ENCODE measurements around the gene CFAP61.

Gene CFAP61

DNA sequence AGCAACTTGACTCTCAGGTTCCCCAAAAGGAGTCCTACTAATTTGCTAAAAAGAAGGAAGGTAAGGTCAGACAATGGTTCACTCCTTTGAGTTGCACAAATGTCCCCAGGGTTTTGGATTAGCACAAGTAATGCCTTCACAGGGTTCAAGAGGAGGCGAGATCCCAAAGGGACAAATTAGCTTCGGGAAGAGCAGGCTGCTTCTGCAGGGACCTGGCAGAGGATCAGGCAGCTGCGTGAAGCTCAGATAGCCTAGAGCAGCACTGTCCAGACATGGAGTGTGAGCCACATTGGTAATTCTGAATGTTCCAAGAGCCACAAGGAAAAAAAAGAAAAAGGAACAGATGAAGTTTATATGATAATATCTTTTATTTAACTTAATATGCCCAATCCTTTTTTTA, 115.4 kb downstream of the CFAP61 start:
- no peak for DNase-seq (ENCODE audit: low read depth, low spot score)

GRCh38 chr20:20173254-20173653, 120.9 kb downstream of the CFAP61 start:
- DNase-seq (ENCODE audit: low read depth, low spot score) = no peak

GRCh38 chr20:20174089-20174835, 121.9 kb downstream of the CFAP61 start:
- no peak for DNase-seq (ENCODE audit: low read depth, low spot score)

DNA sequence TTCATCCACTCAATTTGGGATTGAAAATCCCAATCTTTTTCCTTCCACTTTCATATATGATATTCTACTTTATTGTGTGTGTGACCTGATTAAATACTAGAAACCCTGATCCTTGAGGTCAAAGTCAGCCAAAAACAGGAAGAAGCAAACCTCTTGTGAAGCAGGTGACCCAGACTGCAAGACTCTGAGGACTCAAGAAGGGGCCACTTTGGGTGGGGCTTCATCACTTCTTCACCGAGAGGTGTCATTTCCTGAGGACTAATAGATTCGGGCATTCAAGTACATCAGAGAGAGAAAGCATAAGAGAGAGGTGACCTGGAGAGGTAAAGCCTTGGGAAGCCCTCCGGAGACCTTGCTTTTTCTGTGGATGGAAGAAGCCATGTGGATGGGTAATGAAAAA, 129.0 kb downstream of the CFAP61 start:
- no peak for DNase-seq (ENCODE audit: low read depth, low spot score)

DNA sequence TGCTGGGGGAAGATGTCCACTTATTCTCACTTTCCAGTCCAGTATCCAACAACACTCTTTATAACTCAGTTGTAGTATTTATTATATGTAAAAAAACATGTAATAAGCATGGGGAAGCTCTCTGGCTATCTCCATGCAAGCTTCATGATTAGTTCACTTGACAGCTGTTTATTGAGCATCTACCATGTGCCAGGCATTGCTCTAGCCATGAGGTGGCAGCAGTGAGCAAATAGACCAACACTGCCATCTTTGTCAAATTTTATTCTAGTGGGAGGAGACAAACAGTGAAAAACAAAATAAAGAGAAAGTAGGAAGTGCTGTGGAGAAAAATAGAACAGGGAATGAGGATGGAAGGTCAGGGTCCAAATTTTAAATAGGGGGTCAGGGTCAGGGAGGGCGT, 131.8 kb downstream of the CFAP61 start:
- no peak for DNase-seq (ENCODE audit: low read depth, low spot score)

DNA sequence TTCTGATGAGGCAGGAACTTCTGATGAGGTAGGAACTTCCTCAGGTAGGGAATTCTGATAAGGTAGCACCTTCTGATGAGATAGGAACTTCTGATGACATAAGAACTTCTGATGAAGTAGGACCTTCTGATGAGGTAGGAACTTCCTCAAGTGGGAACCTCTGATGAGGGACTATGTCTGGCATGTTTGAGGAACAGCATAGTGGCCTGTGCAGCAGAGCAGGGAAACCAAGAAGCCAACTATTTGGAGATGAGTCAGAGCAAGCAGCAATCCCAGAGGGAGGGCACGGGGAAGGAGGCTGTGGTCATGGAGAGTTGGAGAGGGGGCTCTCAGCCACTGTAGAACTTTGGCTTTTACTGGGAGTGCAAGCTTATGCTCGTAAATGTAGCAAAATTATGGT, 132.4 kb downstream of the CFAP61 start:
- DNase-seq (ENCODE audit: low read depth, low spot score) = no peak

DNA sequence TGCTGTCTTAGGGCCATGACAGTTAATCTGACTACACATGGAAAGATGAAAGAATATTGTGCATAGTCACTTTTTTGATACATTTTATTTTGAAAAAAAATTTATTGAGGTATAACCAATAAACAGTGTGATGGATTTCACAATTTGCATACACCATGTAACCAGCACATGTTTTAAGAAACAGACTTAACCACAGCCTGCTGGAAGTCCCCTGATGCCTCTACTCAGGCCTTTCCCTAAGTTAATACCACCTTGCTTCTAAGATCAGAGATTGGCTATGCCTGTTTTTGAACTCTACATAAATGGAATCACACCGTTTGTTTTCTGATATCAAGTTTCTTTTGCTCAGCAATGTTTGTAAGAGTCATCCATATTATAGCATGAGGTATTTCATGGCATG, 136.3 kb downstream of the CFAP61 start:
- no peak for DNase-seq (ENCODE audit: low read depth, low spot score)

DNA sequence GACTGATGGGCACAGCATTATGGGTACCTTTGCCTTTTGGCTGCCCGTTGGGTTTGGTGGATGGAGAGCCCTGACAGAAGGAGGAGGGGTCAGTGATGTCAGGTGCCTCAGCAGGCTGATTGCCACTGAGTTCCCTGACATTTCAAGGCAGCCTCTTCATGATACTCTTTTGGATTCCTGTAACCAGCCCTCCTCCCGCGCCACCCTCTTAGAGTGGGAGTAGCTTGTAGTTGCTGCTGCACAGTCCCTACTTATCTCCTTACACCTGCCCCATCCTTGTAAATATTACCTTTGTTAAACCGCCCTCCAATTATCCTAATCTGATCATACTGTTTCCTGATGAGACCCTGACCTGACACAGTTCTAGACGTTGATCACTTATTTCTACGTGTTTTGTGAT, 140.0 kb downstream of the CFAP61 start:
- no peak for DNase-seq (ENCODE audit: low read depth, low spot score)

- no peak for DNase-seq (ENCODE audit: low read depth, low spot score)
Measured at GRCh38 chr20:20195021-20195705, 142.8 kb downstream of the CFAP61 start.

DNA sequence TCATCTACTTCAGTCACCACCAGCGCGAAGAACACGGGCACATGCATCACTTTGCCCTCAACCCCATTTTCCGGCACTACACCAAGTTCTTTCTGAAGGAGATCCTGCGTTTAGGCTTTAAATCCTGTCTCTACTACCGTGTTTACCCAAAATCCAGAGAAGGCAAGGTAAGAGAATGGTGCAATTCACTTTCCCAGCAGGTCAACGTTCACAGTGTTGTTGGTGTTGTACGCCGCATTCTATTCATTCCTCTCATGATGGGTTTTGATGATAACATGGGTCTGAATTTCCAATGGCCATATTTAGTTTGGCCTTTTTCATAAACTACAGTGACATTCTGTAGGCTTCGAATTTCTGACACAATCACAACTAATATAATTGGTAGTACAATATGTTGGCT, 144.3 kb downstream of the CFAP61 start:
- no peak for DNase-seq (ENCODE audit: low read depth, low spot score)

- no peak for DNase-seq (ENCODE audit: low read depth, low spot score)
Measured at GRCh38 chr20:20198011-20198410, 145.7 kb downstream of the CFAP61 start.

DNA sequence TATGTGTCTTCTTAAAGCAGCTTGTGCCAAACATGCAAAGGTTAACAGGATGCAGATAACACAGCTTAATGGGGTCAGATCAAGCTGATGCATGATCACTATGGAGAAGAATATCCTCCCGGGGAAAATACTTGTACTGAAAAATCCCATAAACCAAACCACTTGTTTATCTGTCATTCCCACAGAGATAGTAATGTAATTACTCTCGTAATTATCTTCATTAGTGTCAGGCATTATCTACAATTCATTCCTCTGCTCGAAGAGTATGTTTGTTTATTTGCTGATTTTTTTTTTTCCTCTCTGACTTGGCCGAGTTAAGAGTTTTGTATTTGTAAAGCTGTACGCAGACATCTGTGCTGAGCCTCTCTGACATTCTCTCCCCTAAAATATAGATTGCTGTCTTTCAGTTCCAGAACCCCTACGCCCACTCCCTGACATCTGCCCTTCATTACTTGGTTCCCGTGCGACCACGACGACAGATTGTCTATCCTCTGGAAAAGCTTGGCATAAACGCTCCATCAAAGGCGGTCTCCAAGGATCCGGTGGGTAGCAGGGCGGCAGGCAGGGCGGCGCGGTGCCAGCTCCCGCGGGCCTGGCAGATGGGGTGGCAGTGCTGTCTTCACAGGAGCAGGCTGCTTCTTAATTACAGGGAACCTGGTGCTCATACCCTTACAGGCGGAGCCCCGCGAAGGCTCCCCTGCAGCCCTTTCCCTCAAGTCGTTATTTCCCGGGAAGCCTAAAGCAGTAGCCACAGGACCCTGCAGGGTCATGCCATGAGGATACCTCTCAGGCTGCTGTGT, 147.2 kb downstream of the CFAP61 start:
- DNase-seq (ENCODE audit: low read depth, low spot score) = no peak

DNA sequence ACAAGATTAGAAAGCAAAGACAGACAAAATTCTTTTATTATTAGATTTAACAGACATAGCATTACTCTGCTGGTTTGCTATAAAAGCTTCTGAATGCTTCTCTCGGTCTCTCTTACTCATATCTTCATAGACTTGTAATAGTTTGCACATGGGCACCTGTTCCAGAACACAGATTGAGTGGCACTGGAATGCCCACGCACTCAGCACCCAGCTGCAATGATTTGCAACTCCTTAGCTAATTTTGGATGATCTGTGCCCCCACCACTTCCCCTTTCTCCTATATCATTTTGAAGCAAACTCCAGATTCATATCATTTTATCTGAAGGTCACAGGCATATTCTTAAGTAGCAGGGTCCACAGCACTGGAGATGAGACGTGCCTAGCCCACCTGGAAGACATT, 148.8 kb downstream of the CFAP61 start:
- no peak for DNase-seq (ENCODE audit: low read depth, low spot score)

DNA sequence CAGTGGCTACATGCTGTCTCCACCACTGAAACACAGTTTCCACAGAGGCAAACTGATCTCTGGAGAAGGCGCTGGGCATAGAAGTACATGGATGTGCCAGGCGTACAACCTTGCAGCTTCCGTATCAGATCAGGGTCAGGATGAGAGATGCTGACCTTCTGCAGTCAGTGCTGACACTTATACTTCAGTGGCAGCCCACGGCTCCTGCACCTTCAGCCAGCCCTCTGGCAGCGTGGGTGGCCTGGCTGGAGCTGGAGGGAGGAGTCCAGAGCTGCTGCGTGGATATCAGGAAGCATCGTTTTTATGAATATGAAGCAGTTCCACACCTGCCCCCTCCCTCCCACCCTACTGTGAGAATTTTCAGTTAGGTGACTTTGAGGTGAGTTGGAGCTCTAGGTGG, 149.3 kb downstream of the CFAP61 start:
- no peak for DNase-seq (ENCODE audit: low read depth, low spot score)

DNA sequence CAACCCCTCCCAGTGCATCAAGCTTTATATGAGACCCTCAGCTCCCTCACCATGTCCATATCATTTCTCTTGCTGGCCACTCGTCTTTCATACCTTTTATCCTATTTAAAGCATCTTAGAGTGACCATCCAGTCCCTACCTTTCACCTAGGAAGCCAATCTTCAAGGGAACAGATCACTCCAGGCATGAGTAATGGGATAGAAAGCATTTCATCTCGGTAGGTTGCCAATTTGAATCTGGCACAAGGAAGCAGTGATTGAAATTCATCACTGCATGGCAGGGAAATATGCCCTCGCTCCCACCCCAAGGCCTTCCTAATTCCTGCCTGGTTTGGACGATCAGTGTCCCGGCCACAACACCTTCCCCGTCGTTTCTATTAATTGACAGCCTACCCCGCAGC, 150.4 kb downstream of the CFAP61 start:
- DNase-seq (ENCODE audit: low read depth, low spot score) = no peak

DNA sequence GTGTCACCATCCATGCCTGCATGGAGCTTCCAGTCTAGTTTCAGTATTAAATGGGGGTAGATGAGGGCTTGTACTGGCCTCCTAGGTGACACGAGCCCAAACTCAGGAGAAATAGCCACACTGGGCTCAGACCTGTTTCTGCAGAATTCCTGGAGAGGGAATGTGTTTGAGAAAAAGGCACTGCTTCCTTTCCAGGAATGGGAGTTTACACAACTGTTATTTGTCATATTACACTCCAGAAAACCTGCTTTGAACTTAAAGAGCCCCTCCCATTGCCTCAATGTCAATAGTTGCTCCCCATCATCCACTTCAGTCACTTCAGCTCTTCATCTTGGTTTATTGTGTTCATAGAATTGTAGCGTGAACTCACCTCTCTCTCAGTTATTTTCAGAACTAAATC, 151.5 kb downstream of the CFAP61 start:
- DNase-seq (ENCODE audit: low read depth, low spot score) = no peak

GRCh38 chr20:20204256-20204655, 151.9 kb downstream of the CFAP61 start:
- DNase-seq (ENCODE audit: low read depth, low spot score) = no peak

- DNase-seq (ENCODE audit: low read depth, low spot score) = no peak
Measured at GRCh38 chr20:20205141-20205861, 153.0 kb downstream of the CFAP61 start.

DNA sequence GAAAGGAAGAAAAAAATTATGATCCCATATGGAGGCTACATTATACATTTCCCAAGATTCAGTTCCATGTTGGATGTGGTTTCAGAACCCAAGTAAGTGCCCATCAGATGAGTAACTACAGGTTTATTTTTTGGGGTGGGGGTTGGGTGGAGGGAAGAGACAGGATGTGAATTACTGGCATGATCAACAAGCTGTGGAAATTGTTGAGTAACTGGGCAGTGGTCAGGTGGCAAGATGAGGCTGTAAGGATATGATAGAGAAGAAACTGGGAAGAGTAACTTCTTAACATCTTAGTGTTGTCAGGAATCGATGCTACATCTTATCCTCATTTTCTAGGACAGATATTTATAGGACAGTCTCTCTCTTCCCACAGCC, 153.5 kb downstream of the CFAP61 start:
- DNase-seq (ENCODE audit: low read depth, low spot score) = no peak

DNA sequence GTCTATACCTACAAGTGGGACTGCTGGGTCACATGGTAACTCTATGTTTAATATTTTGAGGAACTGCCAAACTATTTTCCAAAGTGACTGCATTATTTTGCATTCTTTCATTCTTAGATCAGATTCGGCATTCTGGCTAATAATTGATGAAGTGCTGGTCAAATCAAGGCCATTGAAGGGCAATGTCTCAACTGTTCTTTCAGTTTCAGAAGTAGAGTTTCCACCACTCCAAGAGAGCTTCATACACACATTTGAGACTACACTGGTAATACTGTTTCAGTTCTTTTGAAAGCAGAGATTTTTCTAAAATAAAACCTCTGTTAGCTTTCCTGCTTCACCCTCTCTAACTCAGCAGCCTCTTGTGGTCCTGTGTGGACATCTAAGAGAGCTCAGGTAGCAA, 154.5 kb downstream of the CFAP61 start:
- no peak for DNase-seq (ENCODE audit: low read depth, low spot score)

- no peak for DNase-seq (ENCODE audit: low read depth, low spot score)
Measured at GRCh38 chr20:20207291-20207690, 155.0 kb downstream of the CFAP61 start.

GRCh38 chr20:20207872-20208271, 155.5 kb downstream of the CFAP61 start:
- DNase-seq (ENCODE audit: low read depth, low spot score) = no peak

All from smooth muscle cell of the brain vasculature (primary cell).